IPS DF 19.7 (cell line): Measurements from ENCODE around the gene APLN.

Experiments
- DNase-seq: peaks from one replicate; pipeline ENCODE4 v3.0.0-alpha.2; 2013; ENCODE audit warnings: low read depth, low spot score

Gene APLN, protein sequence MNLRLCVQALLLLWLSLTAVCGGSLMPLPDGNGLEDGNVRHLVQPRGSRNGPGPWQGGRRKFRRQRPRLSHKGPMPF

DNA sequence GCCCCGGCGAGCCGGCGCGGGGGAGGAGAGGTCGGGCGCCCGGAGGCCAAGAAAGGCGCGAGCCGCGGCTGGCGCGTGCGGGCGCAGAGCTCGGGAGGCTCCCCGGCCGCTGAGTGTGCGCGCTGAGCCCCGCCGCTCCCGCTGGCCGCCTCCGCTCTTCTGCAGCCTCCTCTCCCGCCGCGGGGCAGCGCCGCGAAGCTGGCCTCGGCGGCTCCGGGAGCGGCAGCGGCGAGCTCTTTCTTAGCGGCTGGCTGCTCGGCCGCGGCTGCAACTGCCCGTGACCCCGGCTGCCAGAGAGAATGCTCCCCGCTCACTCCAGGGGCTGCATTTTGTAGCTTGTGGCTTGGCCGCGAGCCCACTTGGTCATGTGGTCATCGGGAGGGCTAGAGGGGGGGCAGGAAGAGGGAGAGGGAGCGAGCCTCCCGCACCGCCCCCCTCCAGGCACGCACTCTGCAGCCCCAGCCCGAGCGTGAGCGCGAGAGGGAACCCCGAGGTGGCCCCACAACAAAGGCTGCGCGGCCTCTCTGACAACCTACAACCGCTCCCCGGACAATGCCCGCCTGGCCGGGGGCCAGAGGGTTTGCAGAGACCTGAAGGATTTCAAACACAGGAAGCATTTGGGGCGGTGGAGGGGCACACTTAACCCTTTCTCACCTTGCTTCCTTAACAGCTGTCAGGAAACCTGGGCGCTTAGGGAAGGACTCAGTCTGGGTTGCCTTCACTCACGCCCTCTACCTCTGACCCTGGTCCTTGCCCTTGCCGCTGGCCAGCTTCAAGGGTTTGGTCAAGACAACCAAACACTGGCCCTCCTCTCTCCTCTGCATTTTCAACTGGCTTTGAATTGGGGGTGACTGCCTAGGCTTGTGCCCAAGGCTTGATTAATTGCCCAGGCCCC is at the start of gene APLN:
Gene APLN (minus strand): TSS at position 305 of the 895 bp plus-strand sequence. CDS start 326 bp downstream, outside the sequence.
- DNase-seq: no peak

DNA sequence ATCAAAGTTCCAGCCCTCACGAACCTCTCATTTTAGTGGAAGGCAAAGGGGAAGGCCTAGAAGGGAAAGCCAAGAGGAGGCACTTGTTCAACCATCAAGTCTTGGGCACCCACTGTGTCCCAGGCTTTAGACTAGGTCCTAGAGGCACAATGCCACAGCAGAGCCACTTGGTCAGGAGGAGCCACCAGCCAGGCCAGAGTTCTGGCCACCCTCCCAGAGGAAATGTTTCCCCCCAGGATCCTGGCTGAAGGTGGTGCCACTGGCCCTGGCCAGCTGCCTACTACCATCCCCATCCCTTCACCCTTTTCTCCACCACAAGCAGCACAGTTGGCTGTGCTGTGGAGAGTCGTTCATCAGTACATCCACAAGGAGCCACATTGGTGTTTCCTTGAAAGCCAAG is 49.7 kb upstream of the APLN start:
- no peak for DNase-seq

DNA sequence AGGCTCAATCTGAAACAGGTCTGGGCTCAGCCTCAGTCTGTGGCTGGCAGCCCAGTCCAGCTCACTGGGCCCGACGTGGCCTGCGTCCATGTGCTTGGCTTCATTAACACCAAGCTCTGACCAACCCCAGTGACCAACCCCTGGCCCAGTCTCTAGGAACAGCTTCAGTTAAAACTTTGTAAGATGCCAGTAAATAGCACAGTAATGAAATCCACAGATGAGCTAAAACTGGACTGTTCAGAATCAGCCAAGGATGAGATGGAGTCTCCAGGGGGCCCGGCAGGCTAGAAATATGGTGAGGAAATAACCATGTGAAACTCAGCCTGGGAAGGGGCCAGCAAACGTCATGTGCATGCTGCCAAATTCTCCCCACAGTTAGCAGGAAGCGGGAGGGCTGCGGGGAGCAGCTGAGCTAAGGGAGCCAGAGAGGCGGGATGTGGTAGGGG is 46.9 kb upstream of the APLN start:
- DNase-seq: no peak

DNA sequence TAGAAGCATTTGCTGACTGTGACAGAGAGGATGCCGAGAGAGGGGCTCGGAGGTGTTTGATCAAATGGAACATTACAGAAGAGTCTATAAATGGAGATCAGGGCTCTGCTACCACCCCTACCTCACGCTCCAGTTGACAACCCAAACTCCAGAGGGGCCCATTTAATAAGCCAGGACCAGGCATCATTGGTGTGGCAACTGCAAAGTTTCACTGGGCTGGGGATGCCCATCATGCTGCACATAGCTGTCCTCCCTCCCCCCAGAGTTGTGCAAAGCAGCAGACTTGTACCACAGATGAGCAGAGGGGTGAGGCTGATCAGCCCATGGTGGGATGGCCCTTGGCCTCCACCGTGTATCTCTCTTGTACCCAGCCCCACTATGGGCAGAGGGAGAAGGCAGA is 45.8 kb upstream of the APLN start:
- DNase-seq: no peak

DNA sequence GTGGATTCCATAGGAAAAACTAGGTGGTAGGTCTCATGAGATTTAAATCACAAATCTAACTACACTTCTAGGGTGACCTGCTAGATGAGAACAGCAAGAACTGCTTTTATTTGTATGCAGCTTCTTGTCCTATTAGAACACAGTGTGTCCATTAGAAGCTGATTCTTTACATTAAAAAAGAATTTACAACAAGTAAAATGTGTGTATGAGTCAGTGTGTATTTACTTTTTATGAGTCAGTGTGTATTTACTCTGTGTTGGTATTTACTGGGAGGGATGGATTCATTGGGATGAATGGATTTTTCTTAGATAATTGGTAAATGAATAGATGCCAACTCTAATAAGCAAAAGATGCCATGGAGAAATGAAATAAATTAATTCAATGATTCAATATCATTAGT is 43.4 kb upstream of the APLN start:
- DNase-seq: no peak

DNA sequence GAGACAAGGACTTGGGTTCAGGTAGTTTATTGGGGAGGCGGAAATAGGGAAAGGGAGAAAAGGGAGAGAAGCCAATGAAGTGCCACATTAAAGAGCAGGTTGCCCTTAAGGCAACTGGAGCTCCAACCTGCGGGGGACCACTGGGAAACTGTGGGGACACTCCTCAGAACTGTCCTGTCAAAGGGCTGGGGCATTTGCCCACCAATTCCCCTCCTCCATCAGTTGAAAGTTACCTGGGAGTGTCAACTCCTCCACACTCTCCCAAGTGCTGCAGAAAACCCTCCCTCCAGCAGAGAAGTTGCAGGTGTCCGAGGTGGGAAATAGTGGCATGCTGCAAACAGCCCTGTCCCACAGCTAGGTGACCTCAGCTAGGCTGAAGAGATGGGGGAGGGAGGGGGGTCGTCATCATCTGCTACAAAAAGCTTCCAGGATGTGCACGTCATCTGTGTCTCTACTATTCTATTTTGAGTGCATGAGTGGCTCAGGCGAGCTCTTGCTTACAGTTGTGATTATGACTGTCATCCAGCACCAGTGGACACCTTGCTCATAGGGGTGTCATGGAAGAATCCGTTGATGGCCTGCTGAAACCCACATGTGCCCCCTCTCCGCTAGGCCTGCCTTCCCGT is 42.6 kb upstream of the APLN start:
- DNase-seq: no peak

DNA sequence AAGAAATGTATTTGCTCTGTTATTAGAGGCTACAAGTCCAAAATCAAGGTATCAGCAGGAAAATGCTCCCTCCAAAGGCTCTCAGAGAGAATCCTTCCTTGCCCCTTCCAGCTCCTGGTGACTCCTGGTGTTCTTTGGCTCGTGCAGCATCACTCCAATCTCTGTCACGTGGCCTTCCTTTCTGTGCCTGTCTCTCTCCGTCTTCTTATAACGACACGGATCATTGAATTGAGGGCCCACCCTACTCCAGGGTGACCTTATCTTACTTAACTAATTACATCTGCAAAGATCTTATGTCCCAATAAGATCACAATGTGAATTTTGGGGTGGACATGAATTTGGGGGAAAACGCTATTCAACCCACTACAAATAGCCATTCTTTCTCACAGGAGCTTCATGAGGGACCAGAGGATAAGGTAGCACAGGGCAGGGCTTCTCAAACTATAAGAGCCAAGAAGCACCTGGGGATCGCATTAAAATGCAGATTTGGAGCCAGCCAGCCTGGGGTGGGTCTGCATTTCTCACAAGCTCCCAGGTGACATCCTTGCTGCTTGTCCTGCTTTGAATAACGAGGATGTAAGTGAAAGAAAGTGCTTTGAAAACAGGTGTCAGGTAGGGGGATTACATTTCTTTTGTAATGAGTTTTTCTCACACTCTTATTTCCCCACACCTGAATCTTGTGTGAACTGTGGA is 41.9 kb upstream of the APLN start:
- DNase-seq: no peak

DNA sequence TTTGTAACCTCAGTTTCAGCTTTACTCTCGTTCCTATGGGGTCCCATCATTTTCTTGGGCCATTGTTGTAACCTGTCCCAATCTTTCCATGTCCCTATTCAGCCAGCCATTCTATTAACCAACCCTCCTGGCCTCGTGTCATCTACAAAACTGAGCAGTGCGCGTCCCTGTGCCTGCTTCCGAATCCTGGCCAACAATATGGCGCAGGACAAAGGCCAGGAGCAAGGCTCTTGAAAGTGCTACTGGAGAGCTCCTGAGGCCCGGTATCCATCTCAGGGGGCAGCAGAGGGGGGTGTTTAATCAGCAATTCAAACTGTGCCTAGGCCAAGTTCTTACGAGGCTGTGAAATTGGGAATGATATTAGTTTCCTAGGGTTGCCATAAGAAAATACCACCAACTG is 41.2 kb upstream of the APLN start:
- no peak for DNase-seq

DNA sequence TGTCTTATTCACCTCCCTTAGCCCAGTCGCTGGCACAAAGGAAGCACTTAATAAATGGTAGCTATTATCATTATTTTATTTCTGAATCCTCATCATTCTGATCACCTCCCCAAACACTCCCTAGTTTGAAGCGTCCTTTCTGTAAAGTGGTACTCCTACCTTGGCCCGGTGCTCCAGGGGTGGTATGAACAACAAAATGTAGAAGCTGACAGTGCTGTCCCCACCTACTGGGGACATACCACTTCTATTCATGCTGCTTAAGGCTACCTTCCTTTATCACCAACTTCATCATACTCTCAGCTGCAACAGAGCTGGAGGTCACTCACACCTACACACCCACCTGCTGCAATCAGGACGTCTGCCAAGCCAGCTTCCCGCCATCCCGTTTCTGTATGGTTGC is 40.8 kb upstream of the APLN start:
- DNase-seq: no peak

DNA sequence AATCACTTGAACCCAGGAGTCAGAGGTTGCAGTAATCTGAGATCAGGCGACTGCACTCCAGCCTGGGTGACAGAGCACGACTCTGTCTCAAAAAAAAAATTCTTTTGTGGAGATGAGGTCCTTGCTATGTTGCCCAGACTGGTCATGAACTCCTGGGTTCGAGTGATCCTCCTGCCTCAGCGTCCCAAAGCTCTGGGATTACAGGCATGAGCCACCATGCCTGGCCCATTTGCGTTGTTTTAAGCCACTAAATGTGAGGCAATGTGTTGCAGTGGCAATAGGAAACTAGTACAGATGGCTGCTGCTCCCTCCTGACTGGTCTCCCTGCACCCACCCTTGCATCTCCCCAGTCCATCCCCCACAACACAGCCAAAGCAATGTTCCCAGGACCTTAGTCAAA is 40.0 kb upstream of the APLN start:
- no peak for DNase-seq

DNA sequence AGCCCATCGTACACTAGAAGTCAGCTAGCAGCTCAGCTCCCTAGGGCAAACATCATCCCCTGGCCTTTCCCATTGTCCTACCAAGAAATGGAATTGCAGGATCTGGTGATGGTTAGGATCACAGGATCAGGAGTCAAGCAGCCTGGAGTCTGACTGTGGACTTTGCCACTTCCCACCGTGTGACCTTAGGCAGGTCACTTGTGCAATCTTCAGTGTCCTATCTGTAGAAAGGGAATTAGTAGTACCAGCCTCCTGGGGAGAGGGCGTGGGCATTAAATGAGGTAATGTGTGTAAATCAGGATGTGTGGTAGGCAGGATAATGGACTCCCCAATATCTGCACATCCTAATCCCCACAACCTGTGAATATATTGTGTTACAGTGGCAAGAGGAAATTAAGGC is 38.6 kb upstream of the APLN start:
- DNase-seq: no peak

DNA sequence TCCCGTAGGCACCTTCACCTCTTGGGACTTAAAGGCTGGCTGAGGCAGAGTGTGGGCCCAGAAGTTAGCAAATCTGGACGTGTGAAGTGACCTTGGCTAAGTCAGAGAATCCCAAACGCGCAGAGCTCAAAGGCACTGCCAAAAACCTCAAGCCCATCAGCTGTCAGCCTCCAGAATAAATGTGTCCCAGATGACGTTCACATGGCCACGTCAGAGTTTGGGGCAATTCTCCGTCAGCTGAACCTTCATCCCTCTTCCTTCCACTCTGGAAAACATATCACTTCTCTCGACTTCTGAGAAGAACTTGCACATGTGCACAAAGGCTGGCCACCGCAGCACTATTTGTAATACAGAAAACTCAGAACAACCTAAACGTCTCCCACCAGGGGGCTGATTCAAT is 35.7 kb upstream of the APLN start:
- DNase-seq: no peak

DNA sequence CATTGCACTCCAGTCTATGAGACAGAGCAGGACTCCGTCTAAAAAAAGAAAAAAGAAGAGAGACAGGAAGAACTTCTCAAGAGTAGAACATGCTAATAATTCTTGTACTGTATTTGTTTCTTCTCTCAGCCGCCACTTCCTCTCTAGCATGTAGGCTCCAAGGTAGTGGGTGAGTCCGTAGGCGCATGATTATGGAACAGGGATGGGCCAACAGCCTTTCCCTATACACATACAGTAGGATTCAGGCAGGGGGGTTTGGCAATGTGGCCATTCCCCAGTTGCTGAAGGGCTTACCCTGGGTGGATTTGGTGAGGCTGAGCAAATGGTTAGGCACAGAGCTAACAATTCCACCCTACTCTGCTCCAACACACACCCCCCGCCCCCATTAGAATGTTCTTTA is 35.0 kb upstream of the APLN start:
- no peak for DNase-seq

DNA sequence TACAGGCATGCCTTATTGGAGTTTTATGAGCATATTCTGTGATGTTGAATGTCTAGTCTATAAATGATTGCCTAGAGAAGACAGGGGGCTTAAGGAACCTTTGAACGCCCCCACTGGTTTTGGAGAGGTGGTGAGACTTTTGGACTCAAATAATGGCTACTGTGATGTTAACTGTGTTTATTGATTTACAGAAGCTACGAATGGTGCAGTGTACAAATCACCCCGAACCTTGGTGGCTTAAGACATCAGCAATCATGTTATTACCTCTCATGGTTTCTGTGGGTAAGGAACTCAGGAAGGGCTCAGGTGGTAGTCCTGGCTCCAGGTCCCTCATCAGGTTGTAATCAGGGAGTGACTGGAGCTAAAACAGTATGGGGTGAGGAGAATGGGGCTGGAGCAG is 33.3 kb upstream of the APLN start:
- DNase-seq: no peak

DNA sequence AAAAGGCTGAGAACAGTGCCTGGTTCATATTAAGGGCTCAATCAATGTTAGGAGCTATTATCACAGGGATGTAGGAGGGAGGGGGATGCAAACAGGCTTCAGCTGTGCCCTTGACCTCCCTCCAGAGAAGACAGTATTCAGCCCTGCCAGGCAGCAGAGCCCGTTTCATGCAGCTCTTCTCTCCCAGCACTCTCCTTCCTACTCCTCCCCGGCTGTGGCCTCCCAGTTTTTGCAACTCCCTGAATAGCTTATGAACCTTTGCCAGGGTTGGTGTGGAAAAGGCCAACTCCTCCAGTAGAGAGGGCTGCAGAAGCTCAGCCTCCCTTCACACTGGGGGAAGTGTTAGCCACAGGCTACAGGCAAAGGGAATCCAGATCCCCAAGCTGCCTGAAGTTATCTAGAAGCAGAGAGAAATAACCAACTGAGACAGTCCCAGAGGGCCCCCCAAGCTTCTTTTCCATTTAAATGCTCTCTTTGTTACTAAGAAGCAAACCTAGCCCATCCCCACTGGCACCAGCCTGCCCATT is 31.7 kb upstream of the APLN start:
- no peak for DNase-seq

DNA sequence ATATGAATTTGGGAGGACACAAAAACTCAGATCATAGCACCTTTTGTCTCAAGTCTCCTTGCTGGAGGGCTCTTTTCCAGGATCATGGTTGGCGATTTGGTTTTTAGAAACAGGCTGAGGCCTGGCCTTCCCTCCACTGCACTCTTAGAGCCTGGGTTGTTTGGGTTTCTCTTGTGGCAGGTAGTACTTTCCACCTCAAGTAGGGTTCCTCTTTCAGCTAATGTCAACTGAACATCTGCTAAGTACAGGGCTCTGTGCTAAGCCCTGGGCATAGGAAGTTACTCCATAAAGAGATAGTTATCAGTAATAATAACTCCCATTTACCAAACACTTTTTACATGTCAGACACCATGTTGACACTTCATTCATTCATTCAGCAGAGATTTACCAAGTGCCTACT is 28.2 kb upstream of the APLN start:
- no peak for DNase-seq

DNA sequence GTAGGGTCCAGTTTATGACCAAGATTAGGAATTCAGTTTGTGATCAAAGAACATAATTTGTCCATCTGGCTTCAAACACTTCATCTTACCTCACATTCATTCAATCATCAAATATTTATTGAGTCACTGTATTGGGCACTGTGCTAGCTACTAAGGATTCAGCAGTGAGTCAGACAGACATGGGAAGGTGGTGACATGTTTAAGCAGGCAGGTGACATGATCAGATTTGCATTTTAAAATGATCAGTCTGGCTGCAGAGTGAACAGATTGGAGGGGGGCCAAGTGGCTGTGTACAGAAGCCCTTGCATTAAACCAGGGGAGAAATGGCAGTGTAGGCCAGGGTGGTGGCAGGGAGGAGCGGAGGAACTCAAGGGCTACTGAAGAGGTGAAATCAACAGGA is 25.1 kb upstream of the APLN start:
- DNase-seq: no peak

DNA sequence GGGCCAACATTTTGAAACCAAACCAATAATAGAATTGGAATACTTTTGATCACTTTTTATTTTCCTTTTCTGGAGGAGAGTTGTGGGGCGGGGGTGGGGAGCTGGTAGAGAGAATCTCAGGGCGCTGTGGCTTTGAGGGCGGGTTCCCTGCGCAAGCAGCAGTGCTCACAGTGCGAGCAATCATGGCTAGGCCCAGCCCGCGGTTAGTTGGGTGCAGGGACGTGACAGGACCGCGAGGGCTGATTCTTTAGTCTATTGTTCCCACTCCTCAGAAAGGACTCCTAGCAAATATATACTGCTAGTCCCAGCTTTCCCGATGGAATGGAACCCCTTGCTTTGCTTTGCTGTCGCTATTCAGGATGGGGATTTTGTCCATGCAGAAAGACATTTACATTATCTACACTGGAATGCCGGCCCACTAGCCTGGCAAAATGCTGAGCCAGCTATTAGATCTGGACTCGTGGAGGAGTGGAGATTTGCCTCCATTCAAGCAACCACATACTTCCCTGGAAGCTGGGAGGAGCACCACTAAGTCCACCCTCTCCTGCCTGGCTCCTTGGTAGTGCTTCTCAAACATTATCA is 23.9 kb upstream of the APLN start:
- DNase-seq: no peak

DNA sequence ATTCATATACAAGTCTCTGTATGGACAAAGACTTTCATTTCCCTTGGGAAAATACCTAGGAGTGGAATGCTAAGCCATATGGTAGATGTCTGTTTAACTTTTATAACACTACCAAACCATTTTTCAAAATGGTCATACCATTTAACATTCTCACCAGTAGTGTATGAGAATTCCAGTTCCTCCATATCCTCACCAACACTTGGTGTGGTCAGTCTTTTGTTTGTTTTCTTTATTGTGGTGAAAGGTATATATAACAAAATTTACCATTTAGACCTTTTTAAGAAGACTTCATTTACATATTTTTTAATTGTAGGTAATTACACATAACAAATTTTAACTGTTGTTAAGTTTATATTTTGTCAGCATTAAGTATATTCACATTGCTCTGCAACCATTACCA is 12.7 kb upstream of the APLN start:
- no peak for DNase-seq

DNA sequence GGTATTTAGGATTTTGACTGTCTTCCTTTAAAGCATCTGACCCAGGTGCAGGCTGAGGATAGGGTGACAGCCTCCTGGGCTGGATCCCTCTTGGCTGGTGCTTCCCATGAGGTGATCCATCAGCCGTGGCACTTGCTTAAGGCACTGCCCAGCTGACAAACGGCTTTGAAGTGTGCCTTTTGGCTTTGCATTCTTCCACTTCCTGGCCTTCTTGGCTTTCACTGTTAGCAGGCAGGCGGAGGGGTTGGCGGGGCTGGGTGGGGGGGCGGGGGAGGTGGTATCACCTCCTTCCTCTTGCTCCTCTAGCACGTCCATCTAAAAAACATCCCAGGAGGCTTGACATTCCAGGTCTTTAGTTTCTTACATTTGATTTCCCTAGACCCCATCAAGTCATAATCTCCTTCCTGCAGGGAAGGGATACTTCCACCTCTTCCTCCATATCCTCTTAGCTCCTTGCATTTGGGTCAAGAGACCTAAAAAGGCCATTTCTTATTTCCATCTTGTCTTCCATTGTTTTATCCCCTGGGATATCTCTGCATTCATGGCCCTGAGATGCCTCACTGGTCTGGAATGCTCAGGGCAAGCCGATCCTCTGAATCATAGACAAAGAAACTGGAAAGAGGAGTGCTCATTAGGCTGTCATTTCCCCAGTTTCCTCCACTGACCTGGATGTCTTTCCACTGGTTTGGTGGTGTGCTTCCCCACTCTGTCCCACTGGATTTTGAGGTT is 11.3 kb upstream of the APLN start:
- DNase-seq: no peak

DNA sequence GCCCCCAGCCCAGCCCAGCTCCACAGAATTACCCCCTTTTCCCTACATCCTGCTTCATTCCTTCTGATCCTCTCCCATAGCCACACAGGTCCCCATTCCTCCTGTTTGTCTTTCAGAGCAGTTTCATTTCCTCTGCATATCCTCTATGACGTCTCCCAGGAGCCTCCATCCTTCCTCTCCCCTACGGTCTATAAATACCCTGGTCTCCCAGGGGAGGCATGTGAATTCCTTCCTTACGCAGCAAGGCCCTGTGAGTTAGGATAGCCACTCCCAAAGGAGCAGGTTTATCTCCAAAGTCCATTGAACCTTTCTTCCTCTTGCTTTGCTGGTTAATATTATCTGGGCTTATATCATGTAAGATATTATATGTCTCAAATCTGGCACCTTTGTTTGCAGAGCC is 8.4 kb upstream of the APLN start:
- no peak for DNase-seq
